Measurements from ENCODE around the gene MRPL20.
A peak's percentile ranks its signal among the peaks of the same experiment; 100 is the strongest.

MRPL20 gene

GRCh38 chr1:1373815-1374588, 33.1 kb downstream of the MRPL20 start:
- DNase-seq: no peak
- H3K36me3 ChIP-seq (replicated peaks): peaks cover 11% of the 10 kb centered on the region
- no peaks in the 10 kb centered on the region for H3K27me3 ChIP-seq (replicated peaks)
- in situ Hi-C loops (cut with HindIII; ENCODE audit: low pct_ligation_motif_present, low sequenced_read_pairs): no loop called here
- peak overlapping the region; percentile 89 for H3K27ac ChIP-seq
- no peak for TF ChIP-seq CTCF (IDR thresholded peaks at IDR 0.05; ENCODE audit: low read depth, low read length, missing control alignments)
- peak overlapping the region; percentile 89 for H3K4me3 ChIP-seq (ENCODE audit: low read depth, low read length)

GRCh38 chr1:1373051-1373814, 33.9 kb downstream of the MRPL20 start:
- no peaks in the 10 kb centered on the region for H3K27me3 ChIP-seq (replicated peaks)
- TF ChIP-seq CTCF (IDR thresholded peaks at IDR 0.05; ENCODE audit: low read depth, low read length, missing control alignments): no peak
- in situ Hi-C loops (cut with HindIII; ENCODE audit: low pct_ligation_motif_present, low sequenced_read_pairs): no loop called here
- no peak overlapping the region for H3K27ac ChIP-seq
- peaks cover 11% of the 10 kb centered on the region for H3K36me3 ChIP-seq (replicated peaks)
- no peak overlapping the region for H3K4me3 ChIP-seq (ENCODE audit: low read depth, low read length)
- no peak for DNase-seq

GRCh38 chr1:1371746-1372711, 35.1 kb downstream of the MRPL20 start:
- TF ChIP-seq CTCF (IDR thresholded peaks at IDR 0.05; ENCODE audit: low read depth, low read length, missing control alignments): peak; percentile 96
- peaks cover 11% of the 10 kb centered on the region for H3K36me3 ChIP-seq (replicated peaks)
- DNase-seq: no peak
- in situ Hi-C loops (cut with HindIII; ENCODE audit: low pct_ligation_motif_present, low sequenced_read_pairs): no loop called here
- H3K4me3 ChIP-seq (ENCODE audit: low read depth, low read length): no peak overlapping the region
- H3K27ac ChIP-seq: no peak overlapping the region
- no peaks in the 10 kb centered on the region for H3K27me3 ChIP-seq (replicated peaks)

- Histone ChIP-seq H3K27ac (no peak overlapping the region), H3K4me3 (ENCODE audit: low read depth, low read length) (no peak overlapping the region)
These were observed 35.7 kb downstream of the MRPL20 start for GRCh38 chr1:1371364-1371745.

More at GRCh38 chr1:1371364-1371745, 35.7 kb downstream of the MRPL20 start:
- in situ Hi-C loops (cut with HindIII; ENCODE audit: low pct_ligation_motif_present, low sequenced_read_pairs): no loop called here
- TF ChIP-seq CTCF (IDR thresholded peaks at IDR 0.05; ENCODE audit: low read depth, low read length, missing control alignments): no peak
- Histone ChIP-seq H3K27me3 (replicated peaks) (no peaks in the 10 kb centered on the region), H3K36me3 (replicated peaks) (peaks cover 11% of the 10 kb centered on the region)
- no peak for DNase-seq
